HepG2 (cell line): ENCODE results near the gene RGS6. TPM values are rescaled to one million over a fixed set of nuclear protein-coding genes. Genes with fewer than 3 reads are reported as not detected.

ENCODE experiments used
- ATAC-seq: fragments of 200-7000 bp; cut with Tn5 transposase; 3 replicates; pipeline ENCODE4 v1.9.1; 2020; ENCODE audit warnings: mild to moderate bottlenecking, moderate library complexity
- BruUV-seq: library from RNA; stranded (reverse); fragments of 400-500 nt; replicated peaks from 2 replicates; lab custom pipeline; 2021; lab: Mats Ljungman, UMichigan
- CTCF ChIA-PET: fragments of 300-600 bp; formaldehyde crosslinking; extraction: SDS; loops from one replicate; lab custom pipeline; 2021; ENCODE audit warnings: low total read pairs, inconsistent platforms, low intra/inter-chr PET ratio; lab: Yijun Ruan, JAX
- POLR2A ChIA-PET: fragments of 350-600 bp; sonication (Branson Sonifier 250); formaldehyde crosslinking; loops from one replicate; lab custom pipeline; 2020; ENCODE audit warnings: antibody characterized with exemption, inconsistent platforms; lab: Yijun Ruan, JAX
- DNase-seq: peaks from one replicate; pipeline ENCODE4 v3.0.0-alpha.2; 2015; ENCODE audit warnings: low spot score
- FAIRE-seq: peaks from 3 replicates; lab custom pipeline; 2011; peaks lifted over from hg19 to GRCh38; lab: Jason Lieb, UNC
- H2AFZ ChIP-seq: one replicate; pipeline ENCODE4 v1.6.1; 2011; ENCODE audit warnings: low read length, inconsistent platforms
- H3K27ac ChIP-seq: fragments of 300-600 bp; 3 replicates; pipeline ENCODE4 v1.8.0; 2011; ENCODE audit warnings: mixed run types, mild to moderate bottlenecking, mixed read lengths, low read length, inconsistent platforms; ENCODE audit not compliant: insufficient read depth; ENCODE audit errors: extremely low read length
- H3K27me3 ChIP-seq, 2 experiments: fragments of 200-600 bp in 1 of 2; 2 replicates in 1 of 2; 3 replicates in 1 of 2; pipeline versions ENCODE4 v1.6.0 to v1.8.0; 2011; ENCODE audit warnings: low read length in 2 of 2, mild to moderate bottlenecking in 2 of 2, moderate library complexity in 2 of 2, inconsistent platforms in 1 of 2; ENCODE audit not compliant: insufficient read depth in 2 of 2, control insufficient read depth in 1 of 2
- H3K36me3 ChIP-seq, 2 experiments: fragments of 200-600 bp in 1 of 2; replicated peaks in 1 of 2; 2 replicates in 1 of 2; 3 replicates in 1 of 2; pipeline versions ENCODE4 v1.5.1 to v1.8.0; 2011; ENCODE audit warnings: low read length in 2 of 2, inconsistent platforms in 1 of 2; ENCODE audit not compliant: insufficient read depth in 2 of 2, control insufficient read depth in 1 of 2
- H3K4me1 ChIP-seq: 2 replicates; pipeline ENCODE4 v1.5.1; 2012; ENCODE audit warnings: low read length, inconsistent platforms; ENCODE audit not compliant: insufficient read depth
- H3K4me2 ChIP-seq: 2 replicates; pipeline ENCODE4 v1.6.0; 2011; ENCODE audit warnings: low read depth, low read length, inconsistent platforms
- H3K4me3 ChIP-seq, 3 experiments: fragments of 200-600 bp in 1 of 3; sonication (generic), shearing (Covaris generic) in 1 of 3; replicated peaks in 1 of 3; 2 replicates each; pipeline ENCODE4 v1.5.1; 2011 to 2016; ENCODE audit warnings: low read length in 3 of 3, inconsistent platforms in 2 of 3, low read depth in 2 of 3, mild to moderate bottlenecking in 2 of 3, control low read depth in 1 of 3, mixed read lengths in 1 of 3; ENCODE audit not compliant: insufficient read depth in 1 of 3
- H3K79me2 ChIP-seq: one replicate; pipeline ENCODE4 v1.6.1; 2011; ENCODE audit warnings: low read length, inconsistent platforms; ENCODE audit not compliant: insufficient read depth
- H3K9ac ChIP-seq: 2 replicates; pipeline ENCODE4 v1.6.0; 2011; ENCODE audit warnings: mild to moderate bottlenecking, low read depth, low read length, inconsistent platforms; ENCODE audit not compliant: insufficient read depth
- H3K9me3 ChIP-seq: 2 replicates; pipeline ENCODE4 v1.5.1; 2012; ENCODE audit warnings: mild to moderate bottlenecking, low read length
- H4K20me1 ChIP-seq: 2 replicates; pipeline ENCODE4 v1.6.0; 2011; ENCODE audit warnings: inconsistent platforms, mild to moderate bottlenecking, low read length, moderate library complexity; ENCODE audit not compliant: insufficient read depth
- RORA ChIP-seq: sonication (generic); formaldehyde crosslinking; IDR thresholded peaks from 2 replicates; pipeline ENCODE4 v1.5.0; 2020; ENCODE audit warnings: mild to moderate bottlenecking, missing genetic modification reagents, moderate library complexity
- SETDB1 ChIP-seq: sonication (generic); formaldehyde crosslinking; IDR thresholded peaks from 2 replicates; pipeline ENCODE4 v1.5.1; 2020; ENCODE audit warnings: missing genetic modification reagents, mild to moderate bottlenecking, borderline replicate concordance
- TOE1 ChIP-seq: sonication (generic); formaldehyde crosslinking; IDR thresholded peaks from 2 replicates; pipeline ENCODE4 v1.4.0; 2020; ENCODE audit warnings: mild to moderate bottlenecking, missing genetic modification reagents
- ZNF251 ChIP-seq: sonication (generic); formaldehyde crosslinking; IDR thresholded peaks from 2 replicates; pipeline ENCODE4 v1.9.0; 2021; ENCODE audit warnings: mild to moderate bottlenecking, missing genetic modification reagents
- ZNF331 ChIP-seq: sonication (generic); formaldehyde crosslinking; IDR thresholded peaks from 2 replicates; pipeline ENCODE4 v1.4.0; 2020; ENCODE audit warnings: missing genetic modification reagents
- WGBS: methylation state at CpG from one replicate; pipeline ENCODE4 v1.1.6; 2017; ENCODE audit warnings: low lambda C conversion rate; 5-methylcytosine and 5-hydroxymethylcytosine counted together
- in situ Hi-C: cut with HindIII; loops from 2 replicates; pipeline ENCODE4 v1.10.0; 2017; ENCODE audit warnings: low pct_unique_long_range_greater_than_20kb; ENCODE audit not compliant: extremely low pct_ligation_motif_present
- intact Hi-C: fragments of 100-400 bp; cut with micrococcal nuclease; formaldehyde crosslinking; loops from one replicate; pipeline ENCODE4 v1.10.0; 2022; ENCODE audit not compliant: unreplicated experiment
- polyA plus RNA-seq, 8 experiments: library from polyadenylated mRNA; depleted of rRNA in 3 of 8; stranded (reverse) in 7 of 8; unstranded in 1 of 8; fragments of >200 nt; fragmentation: Illumina TruSeq in 4 of 8; extraction: Trizol in 4 of 8; gene quantifications; 2 replicates each; pipeline versions ENCODE4 v1.2.1 to v1.2.3, GENCODE V29; 2011 to 2016; ENCODE audit warnings: low read depth in 4 of 8, missing spikeins in 1 of 8, mixed read lengths in 1 of 8; ENCODE audit not compliant: insufficient read depth in 1 of 8
- total RNA-seq, 5 experiments: library from RNA; depleted of rRNA; stranded (reverse); fragments of >200 nt; fragmentation: Illumina TruSeq; extraction: Trizol; gene quantifications; 2 replicates each; pipeline ENCODE4 v1.2.3, GENCODE V29; 2016; ENCODE audit warnings: low read depth in 1 of 5
- TF ChIP-seq, protein P1 (sequence below): sonication (generic); formaldehyde crosslinking; IDR thresholded peaks from 2 replicates; pipeline ENCODE4 v1.5.0; 2020; ENCODE audit warnings: missing genetic modification reagents, mild to moderate bottlenecking, borderline replicate concordance
- TF ChIP-seq, protein P2 (sequence below): sonication (generic); formaldehyde crosslinking; IDR thresholded peaks from 2 replicates; pipeline ENCODE4 v1.5.0; 2020; ENCODE audit warnings: mild to moderate bottlenecking, missing genetic modification reagents, borderline replicate concordance
- TF ChIP-seq, protein P3 (sequence below): fragments of 450-650 bp; IDR thresholded peaks from 2 replicates; pipeline ENCODE4 v1.6.1; 2016

RGS6 gene
- total and polyA plus RNA-seq, 2 of the 13 experiments (the other 11 are each of a cell fraction or from before 2014, with no cell fraction given) = not detected

DNA sequence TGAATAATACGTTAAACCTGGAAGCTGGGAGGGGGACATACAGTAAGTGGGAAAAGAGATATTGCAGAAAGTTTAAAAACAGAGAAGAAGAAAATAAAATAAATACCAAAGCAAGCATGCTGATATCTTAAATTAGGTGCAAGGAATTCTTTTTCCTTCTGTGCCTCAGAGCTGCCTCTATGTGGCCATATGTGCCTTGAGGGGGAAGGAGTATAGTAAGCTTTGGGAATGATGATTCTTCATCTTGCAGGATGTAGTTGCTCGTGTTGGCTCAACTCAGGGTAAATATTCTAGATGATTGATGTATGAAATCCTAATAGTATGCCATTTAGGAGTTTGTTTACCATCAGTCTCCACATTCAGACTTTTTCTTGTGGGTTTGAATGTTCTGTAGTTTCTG is 251.4 kb downstream of the RGS6 start:
- Histone ChIP-seq H3K36me3 (no peaks in the 10 kb centered on the region), H3K27me3 (no peaks in the 10 kb centered on the region), H3K4me2 (no peak overlapping the region), H3K9ac (no peak overlapping the region), H3K79me2 (no peaks in the 10 kb centered on the region), H3K4me1 (no peaks in the 10 kb centered on the region), H4K20me1 (no peaks in the 10 kb centered on the region), H3K27ac (no peak overlapping the region), H3K4me3 (no peak overlapping the region), H3K9me3 (peaks cover 27% of the 10 kb centered on the region), H2AFZ (no peak overlapping the region)
- TF ChIP-seq SETDB1 (CRISPR knock-in tag) (no peak), ZNF251 (no peak), ZNF331 (CRISPR knock-in tag) (no peak)
- TF ChIP-seq, protein P1, sequence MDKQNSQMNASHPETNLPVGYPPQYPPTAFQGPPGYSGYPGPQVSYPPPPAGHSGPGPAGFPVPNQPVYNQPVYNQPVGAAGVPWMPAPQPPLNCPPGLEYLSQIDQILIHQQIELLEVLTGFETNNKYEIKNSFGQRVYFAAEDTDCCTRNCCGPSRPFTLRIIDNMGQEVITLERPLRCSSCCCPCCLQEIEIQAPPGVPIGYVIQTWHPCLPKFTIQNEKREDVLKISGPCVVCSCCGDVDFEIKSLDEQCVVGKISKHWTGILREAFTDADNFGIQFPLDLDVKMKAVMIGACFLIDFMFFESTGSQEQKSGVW (CRISPR knock-in tag) = no peak
- TF ChIP-seq, protein P2, sequence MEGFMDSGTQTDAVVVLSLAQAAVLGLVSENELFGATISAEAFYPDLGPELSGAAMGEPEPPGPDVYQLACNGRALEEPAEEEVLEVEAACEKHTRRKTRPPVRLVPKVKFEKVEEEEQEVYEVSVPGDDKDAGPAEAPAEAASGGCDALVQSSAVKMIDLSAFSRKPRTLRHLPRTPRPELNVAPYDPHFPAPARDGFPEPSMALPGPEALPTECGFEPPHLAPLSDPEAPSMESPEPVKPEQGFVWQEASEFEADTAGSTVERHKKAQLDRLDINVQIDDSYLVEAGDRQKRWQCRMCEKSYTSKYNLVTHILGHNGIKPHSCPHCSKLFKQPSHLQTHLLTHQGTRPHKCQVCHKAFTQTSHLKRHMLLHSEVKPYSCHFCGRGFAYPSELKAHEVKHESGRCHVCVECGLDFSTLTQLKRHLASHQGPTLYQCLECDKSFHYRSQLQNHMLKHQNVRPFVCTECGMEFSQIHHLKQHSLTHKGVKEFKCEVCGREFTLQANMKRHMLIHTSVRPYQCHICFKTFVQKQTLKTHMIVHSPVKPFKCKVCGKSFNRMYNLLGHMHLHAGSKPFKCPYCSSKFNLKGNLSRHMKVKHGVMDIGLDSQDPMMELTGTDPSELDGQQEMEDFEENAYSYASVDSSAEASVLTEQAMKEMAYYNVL (CRISPR knock-in tag) = no peak
- in situ Hi-C loops (no loop called here), intact Hi-C loops (no loop called here)
- WGBS = 3% methylated on average over 2 of the region's 2 CpGs
- POLR2A ChIA-PET = no interaction called here
- no peak for DNase-seq
- CTCF ChIA-PET = no interaction called here
- ATAC-seq = no peak
- no peak for FAIRE-seq
- no TSS peak for BruUV-seq

DNA sequence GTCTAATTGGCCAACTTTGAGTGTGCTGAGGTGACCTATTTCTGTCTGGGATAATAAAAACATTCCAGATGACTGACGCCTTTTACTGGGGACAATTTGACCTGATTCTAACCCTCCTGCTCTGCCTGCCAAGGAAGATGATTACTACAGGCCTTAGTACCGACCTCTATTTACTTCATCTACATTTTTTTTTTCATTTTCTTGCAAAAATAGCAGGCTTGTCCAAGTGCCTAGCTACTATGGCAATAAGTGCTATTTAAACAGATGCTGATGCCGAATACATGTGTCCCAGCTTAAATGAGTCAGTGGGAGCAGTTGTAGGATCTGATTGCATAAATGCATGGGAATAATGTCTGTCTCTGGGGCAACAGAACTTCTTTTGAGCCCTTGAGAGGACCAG is 254.3 kb downstream of the RGS6 start:
- Histone ChIP-seq H3K27ac (no peak overlapping the region), H3K79me2 (no peaks in the 10 kb centered on the region), H3K27me3 (no peaks in the 10 kb centered on the region), H3K4me2 (no peak overlapping the region), H2AFZ (no peak overlapping the region), H3K9ac (no peak overlapping the region), H3K4me1 (no peaks in the 10 kb centered on the region), H3K36me3 (no peaks in the 10 kb centered on the region), H3K4me3 (no peak overlapping the region), H4K20me1 (no peaks in the 10 kb centered on the region), H3K9me3 (peaks cover 2% of the 10 kb centered on the region; the same call in 1 of the 2 replicates)
- DNase-seq (no peak), ATAC-seq (no peak), FAIRE-seq (no peak)
- TF ChIP-seq TOE1 (CRISPR knock-in tag) (no peak), RORA (CRISPR knock-in tag) (no peak)
- TF ChIP-seq, protein P3, sequence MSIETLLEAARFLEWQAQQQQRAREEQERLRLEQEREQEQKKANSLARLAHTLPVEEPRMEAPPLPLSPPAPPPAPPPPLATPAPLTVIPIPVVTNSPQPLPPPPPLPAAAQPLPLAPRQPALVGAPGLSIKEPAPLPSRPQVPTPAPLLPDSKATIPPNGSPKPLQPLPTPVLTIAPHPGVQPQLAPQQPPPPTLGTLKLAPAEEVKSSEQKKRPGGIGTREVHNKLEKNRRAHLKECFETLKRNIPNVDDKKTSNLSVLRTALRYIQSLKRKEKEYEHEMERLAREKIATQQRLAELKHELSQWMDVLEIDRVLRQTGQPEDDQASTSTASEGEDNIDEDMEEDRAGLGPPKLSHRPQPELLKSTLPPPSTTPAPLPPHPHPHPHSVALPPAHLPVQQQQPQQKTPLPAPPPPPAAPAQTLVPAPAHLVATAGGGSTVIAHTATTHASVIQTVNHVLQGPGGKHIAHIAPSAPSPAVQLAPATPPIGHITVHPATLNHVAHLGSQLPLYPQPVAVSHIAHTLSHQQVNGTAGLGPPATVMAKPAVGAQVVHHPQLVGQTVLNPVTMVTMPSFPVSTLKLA = no peak
- no TSS peak for BruUV-seq
- ChIA-PET POLR2A (no interaction called here), CTCF (no interaction called here)
- intact Hi-C loops (no loop called here), in situ Hi-C loops (no loop called here)
- WGBS = 2% methylated on average over 3 of the region's 3 CpGs
